Activated CD4-positive, CD25-positive, alpha-beta regulatory T cell treated with anti-CD3 and anti-CD28 coated beads, Interleukin-2, amount 50 U/mL, for 24 hours (primary cell): ENCODE data around the gene SLC37A3.
A peak's percentile ranks its signal among the peaks of the same experiment; 100 is the strongest.
"Not testable (repeated sequence)": the region's sequence is repeated elsewhere in the genome, so short reads cannot be mapped to it uniquely, and the experiment has no call there.

Source experiments
- ATAC-seq, 2 donors: fragments of 150-1000 bp; cut with Tn5 transposase; one replicate each; pipeline ENCODE4 v1.10.0; 2021; ENCODE audit warnings: mild to moderate bottlenecking in 1 of 2, moderate library complexity in 1 of 2

The SLC37A3 gene

DNA sequence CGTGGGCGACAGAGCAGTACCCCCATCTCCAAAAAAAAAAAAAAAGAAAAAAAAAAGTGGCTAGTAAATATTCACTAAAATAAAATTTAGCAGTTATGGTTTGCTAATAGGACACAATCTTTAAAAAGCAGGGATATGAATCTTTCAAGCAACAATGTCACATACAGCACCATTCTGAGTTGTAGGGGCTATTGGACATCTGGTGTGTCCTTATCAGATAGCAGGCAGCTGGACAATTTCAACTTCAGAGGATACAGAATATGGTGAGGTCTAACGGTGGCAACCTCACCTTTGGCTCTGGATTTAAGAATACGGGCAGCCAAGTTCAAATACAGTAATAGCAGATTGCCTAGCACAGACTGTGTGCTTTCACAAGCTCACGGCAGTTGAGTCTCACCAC, 51.1 kb downstream of the SLC37A3 start:
- ATAC-seq: no peak

DNA sequence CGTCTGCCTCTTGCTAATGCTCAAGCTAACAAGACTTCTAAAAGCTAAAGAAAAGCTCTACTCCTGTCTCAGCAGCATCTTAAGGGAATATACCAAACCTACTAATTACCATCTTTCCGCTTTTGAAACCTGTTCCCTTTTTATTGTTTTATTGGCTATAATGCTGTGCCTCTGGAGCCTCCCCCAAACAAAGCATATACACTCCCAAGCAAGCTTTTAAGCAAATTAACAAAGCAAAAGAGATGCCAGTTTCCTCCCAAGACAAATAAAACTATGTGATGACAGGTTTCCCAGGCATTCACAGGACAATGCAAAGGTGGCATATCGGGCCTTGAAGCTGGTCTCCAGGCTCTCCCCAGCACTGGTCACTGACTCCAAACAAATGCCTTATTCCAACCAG, 52.9 kb downstream of the SLC37A3 start:
- ATAC-seq: no peak

DNA sequence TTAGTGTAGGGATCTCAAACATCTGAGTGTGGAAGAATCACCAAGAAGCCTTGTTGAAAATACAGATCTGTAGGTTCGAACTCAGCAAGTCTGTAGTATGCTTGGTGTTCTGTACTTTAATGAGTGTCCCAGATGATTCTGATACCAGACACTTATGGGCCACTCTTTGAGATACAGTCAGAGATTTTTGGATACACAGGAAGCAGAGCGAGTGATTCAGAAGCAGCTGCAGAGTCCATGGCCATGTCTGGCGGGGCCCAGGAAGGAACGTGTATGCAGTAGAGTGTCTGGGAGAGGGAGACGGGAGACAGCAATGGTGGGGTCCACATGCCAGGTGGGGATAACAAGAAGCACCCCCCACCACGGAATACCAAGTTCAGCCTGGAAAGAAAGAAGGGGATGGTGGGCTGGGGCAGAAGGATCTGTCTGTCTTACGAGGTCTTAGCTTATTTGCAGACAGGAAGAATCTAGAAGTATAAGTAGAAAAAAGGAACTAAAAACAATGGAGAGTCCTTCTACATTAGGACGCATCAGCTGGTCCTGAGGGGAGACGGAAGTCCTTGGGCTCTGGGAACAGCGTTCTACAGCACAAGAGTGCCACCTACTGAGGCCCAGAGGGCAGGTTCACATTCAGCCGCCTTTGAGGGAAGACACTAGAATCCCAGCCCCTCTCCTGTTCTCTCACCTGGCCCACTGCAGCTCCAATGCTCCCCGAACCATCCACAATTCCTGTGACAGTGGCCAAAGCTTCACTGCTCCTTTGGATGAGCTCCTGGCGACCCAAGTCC, 55.4 kb downstream of the SLC37A3 start:
- no peak for ATAC-seq

- not testable (repeated sequence) for ATAC-seq
Observed at GRCh38 chr7:140338959-140339358, 59.4 kb downstream of the SLC37A3 start.

GRCh38 chr7:140334341-140335057, 63.8 kb downstream of the SLC37A3 start:
- no peak for ATAC-seq

DNA sequence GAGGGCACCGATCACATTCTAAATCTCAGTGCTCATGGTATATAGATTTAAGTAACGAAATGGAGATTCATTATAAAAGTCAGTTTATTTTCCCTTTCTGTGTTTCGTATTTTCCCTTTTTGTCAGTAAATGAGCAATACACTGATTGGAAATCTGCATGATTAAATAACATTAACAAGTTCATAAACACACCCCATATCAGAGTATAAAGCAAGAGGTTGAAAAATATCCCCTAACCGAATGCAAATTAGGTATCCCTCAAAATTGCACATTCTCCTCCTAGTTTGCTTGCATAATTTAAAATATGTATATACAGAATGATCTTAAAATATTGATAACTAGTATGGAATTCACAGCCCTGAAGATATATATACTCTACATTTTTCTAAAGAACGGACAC, 64.6 kb downstream of the SLC37A3 start:
- ATAC-seq: no peak

DNA sequence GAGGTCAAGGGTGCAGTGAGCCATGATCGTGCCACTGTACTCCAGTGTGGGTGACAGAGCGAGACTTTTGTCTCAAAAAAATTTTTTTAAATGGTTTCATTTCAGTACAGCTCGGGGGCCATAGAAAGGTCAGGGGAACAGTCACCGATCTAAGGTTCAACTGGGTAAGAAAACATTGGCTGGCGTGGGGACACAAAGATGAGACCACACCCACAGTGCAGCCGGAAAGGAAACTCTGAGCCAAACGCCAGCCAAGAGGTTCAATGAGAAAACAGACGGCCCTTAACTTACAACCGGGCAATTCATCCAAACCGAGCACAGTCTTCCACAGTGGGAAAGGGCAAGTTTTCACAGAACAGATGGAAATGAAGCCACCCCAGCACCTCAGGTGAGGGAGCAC, 65.1 kb downstream of the SLC37A3 start:
- peak; percentile 36 to 67 for ATAC-seq

- no peak for ATAC-seq
Observed at GRCh38 chr7:140330595-140330994, 67.7 kb downstream of the SLC37A3 start.

DNA sequence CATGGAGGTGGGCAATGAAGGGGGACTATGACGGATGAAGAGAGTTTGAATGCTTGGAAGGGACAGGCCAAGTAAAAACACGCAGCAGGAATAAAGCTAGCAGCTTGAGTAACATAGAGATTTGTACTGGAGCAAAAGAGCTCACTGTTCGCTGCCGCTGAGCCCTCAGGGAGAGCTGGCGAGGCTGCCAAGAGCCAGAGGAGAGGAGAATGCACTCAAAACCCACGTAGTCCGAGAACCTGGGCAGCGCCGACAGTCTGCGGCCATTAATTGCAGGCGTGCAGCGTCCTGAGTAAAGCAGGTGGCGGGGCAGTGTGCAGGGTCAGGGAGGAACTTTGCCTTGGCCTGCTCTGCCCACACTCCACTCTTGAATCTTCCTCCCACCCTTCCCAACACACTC, 68.2 kb downstream of the SLC37A3 start:
- no peak for ATAC-seq

DNA sequence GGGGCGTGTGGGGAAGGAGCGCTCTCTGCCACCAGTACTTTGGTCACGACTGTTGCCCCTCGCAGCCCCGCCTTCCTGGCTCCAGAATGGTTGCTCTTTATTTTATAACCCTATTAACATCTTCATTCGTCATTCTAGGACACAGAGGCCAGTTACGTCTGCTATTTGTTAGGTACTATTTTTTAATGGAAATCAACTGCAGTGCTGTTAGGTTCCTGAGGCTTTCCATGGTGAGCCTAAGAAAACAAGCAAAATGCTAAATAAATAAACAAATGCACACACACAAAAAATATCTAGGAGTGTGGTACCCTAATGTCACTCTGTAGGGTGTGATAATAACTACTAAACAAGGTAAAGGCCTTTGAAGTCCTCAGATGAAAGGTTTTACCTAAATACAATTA, 71.1 kb downstream of the SLC37A3 start:
- no peak for ATAC-seq

DNA sequence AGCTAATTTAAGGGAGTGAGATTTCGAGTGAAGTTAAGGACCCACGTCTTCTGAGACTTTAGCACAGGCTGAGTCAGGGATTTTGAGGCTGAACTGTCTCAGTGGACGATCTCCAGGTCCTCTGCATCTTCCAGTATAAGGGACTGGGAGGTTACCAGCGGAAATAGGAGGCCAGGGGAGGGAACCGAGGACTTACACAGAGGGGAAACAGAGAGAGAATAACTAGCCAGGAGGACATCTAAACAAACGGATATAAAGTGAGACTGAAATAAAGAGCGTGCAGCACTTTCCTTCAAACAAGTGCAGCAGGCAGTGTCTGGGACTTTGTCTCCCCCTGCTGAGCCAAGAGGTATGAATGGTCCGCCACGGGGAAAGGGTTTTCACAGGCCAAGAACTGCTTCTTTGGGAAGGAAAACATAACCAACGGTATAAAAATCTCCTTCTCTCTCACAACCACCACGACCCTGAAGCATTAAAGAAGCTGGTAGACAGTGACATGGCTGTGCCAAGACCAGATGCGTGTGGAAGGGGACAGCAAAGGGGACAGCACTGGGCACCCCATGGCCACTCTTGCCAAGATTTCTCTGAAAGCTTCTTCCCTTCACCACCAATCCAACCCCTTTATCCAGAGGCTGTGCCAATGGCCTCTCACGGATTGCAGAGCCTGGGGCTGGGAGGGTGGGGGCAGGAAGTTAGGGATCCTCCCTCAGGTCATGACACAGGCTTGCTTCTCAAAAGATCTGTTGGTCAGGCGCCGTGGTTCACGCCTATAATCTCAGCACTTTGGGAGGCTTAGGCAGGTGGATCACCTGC, 72.0 kb downstream of the SLC37A3 start:
- peak; percentile 55 to 58 for ATAC-seq

GRCh38 chr7:140325600-140325999, 72.7 kb downstream of the SLC37A3 start:
- no peak for ATAC-seq

GRCh38 chr7:140324714-140325113, 73.6 kb downstream of the SLC37A3 start:
- no peak for ATAC-seq

- ATAC-seq: no peak
Observed at GRCh38 chr7:140322759-140323158, 75.6 kb downstream of the SLC37A3 start.

- not testable (repeated sequence) for ATAC-seq
Observed at GRCh38 chr7:140320078-140320477, 78.3 kb downstream of the SLC37A3 start.

- ATAC-seq: no peak
Observed at GRCh38 chr7:140317999-140318398, 80.3 kb downstream of the SLC37A3 start.

DNA sequence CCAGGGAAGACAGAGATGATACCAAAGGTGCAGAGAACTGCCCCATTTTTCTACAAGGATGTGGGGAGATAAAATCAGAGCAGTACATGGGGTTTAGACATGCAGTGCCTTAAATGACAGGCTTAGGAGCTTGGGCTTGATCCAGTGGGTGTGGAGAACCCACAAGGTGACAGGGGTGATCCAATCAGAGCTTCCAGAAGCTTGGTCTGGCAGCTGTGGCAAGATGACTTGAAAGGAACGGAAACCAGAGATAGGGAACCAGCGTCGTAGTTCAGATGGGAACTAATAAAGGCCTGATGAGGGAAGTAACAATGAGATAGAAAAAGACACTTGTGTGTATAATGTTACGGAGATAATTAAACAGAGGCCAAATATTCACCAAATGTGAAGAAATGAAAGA, 80.7 kb downstream of the SLC37A3 start:
- no peak for ATAC-seq

DNA sequence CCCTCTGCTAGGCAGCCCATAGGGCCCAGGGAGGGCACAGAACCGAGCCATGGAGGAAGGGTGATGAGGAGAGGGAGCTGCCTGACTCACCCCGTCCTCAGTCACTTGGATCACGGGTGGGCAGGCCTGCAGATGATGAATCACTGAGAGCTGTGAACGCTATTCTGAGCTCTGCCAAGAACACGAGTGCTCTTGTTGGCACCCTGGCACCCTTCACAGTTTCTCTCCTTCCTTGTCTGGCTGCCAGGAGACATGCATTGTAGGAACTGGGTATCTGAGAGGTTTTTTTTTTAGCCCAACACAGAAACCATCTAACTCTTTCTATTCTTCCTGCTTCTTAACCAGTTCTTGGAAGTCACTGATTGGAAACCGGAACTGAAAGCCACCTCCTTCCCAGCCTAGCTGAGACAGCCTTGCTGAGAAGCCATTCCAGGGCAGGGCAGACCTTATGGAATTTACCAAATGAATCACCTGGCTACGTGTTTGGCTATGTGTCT, 82.1 kb downstream of the SLC37A3 start:
- peak; percentile 46 to 66 for ATAC-seq

- no peak for ATAC-seq
Observed at GRCh38 chr7:140315498-140316164, 82.7 kb downstream of the SLC37A3 start.

DNA sequence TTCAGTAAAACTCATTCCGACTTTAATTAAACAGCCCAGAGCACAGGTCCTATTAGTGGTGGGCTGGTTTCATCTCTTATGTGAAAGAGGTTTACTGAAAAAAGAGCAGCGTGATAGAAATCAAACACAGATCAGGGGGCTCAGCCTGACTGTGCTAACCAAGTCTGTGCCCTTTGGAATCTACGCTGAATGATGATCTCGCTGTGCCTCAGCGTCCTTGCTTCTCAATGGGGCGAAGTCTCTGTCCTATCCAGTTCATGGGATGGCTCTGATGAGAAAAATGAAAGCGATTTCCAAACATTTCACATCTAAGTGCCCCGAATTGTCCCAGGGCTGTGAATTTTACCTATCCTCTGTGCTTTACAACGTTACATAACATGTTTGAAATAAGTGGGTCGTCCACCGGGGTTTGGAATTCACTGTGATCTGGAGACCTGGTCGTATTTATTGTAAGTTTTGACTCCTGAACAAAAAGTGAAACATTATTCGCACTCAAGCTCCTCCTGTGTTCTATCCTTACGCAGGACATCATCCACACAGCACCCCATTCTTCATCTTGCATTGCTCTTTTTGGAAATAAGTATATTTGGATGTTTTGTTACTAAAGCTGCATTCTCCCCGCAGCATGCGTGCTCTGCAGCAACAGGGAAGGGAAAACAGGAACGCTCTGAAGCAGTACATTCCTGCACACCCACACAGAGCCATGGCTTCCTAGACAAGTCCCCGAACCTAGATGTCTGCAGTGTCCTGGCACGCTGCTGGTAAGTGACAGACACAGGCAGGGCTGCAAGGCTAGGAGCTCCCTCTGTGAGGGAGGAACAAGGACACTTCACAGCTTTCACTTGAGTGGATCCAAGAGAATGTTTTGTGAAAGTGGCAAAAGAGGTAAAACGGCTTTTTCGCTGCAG, 83.5 kb downstream of the SLC37A3 start:
- no peak for ATAC-seq

DNA sequence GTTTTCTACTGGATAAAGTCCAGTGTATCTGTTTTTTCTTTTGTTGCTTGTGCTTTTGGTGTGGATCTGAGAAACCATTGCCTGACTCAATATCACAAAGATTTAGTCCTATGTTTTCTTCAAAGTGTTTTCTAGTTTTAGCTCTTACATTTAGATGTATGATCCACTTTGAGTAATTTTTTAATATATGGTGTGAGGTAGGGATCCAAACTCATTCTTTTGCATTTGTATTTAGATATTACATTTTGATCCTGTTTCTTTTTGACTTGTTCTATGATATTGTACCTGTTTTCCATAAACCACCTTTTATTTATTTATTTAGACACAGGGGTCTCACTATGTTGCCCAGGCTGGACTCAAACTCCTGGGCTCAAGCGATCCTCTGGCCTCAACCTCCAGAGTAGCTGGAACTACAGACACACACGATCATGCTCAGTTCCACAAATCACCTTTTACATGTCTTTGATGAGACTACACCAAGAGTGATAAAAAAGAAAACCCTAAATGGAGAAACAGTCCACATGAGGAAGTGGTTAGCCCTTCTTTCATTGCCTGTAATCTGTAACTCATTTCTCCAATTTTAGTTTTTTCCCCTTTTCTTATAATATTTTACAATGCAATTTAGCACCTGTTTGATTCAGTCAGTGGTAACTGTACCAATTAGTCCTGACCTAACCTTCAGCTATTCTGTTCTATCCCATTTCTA, 86.0 kb downstream of the SLC37A3 start:
- no peak for ATAC-seq
